Smooth muscle cell (in vitro differentiated cells): Measurements from ENCODE around the gene PTPRU. TPM values are rescaled to one million over a fixed set of nuclear protein-coding genes. Genes with fewer than 3 reads are reported as not detected.

Experiments
- DNase-seq: peaks from one replicate; lab custom pipeline; 2025; ENCODE audit not compliant: unreplicated experiment; lab: John Stamatoyannopoulos, UW
- H2AFZ ChIP-seq: fragments of 200-600 bp; sonication (generic); 2 replicates; pipeline ENCODE4 v1.6.0; 2016; ENCODE audit warnings: antibody characterized with exemption, low read depth, mild to moderate bottlenecking
- H3F3A ChIP-seq: fragments of 200-600 bp; sonication (generic); 2 replicates; pipeline ENCODE4 v1.6.0; 2017; ENCODE audit warnings: antibody characterized with exemption, low read depth
- H3K27ac ChIP-seq: fragments of 200-600 bp; sonication (generic); 2 replicates; pipeline ENCODE4 v1.5.1; 2016; ENCODE audit warnings: low read depth, mild to moderate bottlenecking
- H3K27me3 ChIP-seq: fragments of 200-600 bp; sonication (generic); 2 replicates; pipeline ENCODE4 v1.6.1; 2016; ENCODE audit warnings: low read depth, mild to moderate bottlenecking
- H3K36me3 ChIP-seq: fragments of 200-600 bp; sonication (generic); 2 replicates; pipeline ENCODE4 v1.5.1; 2016; ENCODE audit warnings: low read depth
- H3K4me1 ChIP-seq: fragments of 200-600 bp; sonication (generic); 2 replicates; pipeline ENCODE4 v1.5.1; 2016; ENCODE audit warnings: low read depth
- H3K4me2 ChIP-seq: fragments of 200-600 bp; sonication (generic); 2 replicates; pipeline ENCODE4 v1.6.0; 2016; ENCODE audit warnings: mild to moderate bottlenecking
- H3K4me3 ChIP-seq: fragments of 200-600 bp; sonication (generic); 2 replicates; pipeline ENCODE4 v1.5.1; 2016; ENCODE audit warnings: mild to moderate bottlenecking
- H3K79me2 ChIP-seq: fragments of 200-600 bp; sonication (generic); 2 replicates; pipeline ENCODE4 v1.6.0; 2016; ENCODE audit warnings: low read depth, mild to moderate bottlenecking
- H3K9ac ChIP-seq: fragments of 200-600 bp; sonication (generic); 2 replicates; pipeline ENCODE4 v1.6.0; 2016; ENCODE audit warnings: low read depth
- H3K9me3 ChIP-seq: fragments of 200-600 bp; sonication (generic); replicated peaks from 2 replicates; pipeline ENCODE4 v1.5.1; 2016; ENCODE audit warnings: low read depth
- H4K20me1 ChIP-seq: fragments of 200-600 bp; sonication (generic); 2 replicates; pipeline ENCODE4 v1.6.0; 2016; ENCODE audit warnings: low read depth
- CTCF ChIP-seq: fragments of 200-600 bp; sonication (generic); IDR thresholded peaks from 2 replicates; pipeline ENCODE4 v1.5.1; 2017; ENCODE audit warnings: borderline replicate concordance, mild to moderate bottlenecking, antibody characterized with exemption; ENCODE audit not compliant: insufficient read depth, poor library complexity, severe bottlenecking
- WGBS: methylation state at CpG from one replicate; pipeline ENCODE4 v1.1.7; 2016; ENCODE audit warnings: low lambda C conversion rate; 5-methylcytosine and 5-hydroxymethylcytosine counted together
- polyA plus RNA-seq: library from polyadenylated mRNA; unstranded; fragments of >200 nt; fragmentation: Nextera tagmentation; extraction: Ambion mirVana; gene quantifications from 2 replicates; pipeline ENCODE4 v1.2.1, GENCODE V29; 2016
- total RNA-seq: library from RNA; depleted of rRNA; stranded (reverse); fragments of >200 nt; gene quantifications from 2 replicates; pipeline ENCODE4 v1.2.3, GENCODE V29; 2014

PTPRU gene
- total and polyA plus RNA-seq, 2 experiments from 2014 or later, result 41.1 to 67.8 TPM

- Histone ChIP-seq H3K4me2 (no peak overlapping the region), H3K9ac (no peak overlapping the region), H2AFZ (no peak overlapping the region), H3K4me1 (no peaks in the 10 kb centered on the region), H3K4me3 (no peak overlapping the region), H3K79me2 (no peaks in the 10 kb centered on the region), H3K36me3 (no peaks in the 10 kb centered on the region), H4K20me1 (no peaks in the 10 kb centered on the region), H3F3A (no peaks in the 10 kb centered on the region), H3K27ac (no peak overlapping the region), H3K9me3 (no peaks in the 10 kb centered on the region), H3K27me3 (peaks cover 29% of the 10 kb centered on the region)
- 70% methylated on average over 9 of the region's 9 CpGs for WGBS
- DNase-seq, result no peak
- no peak for TF ChIP-seq CTCF
These were observed 108.0 kb downstream of the PTPRU start for GRCh38 chr1:29344336-29344735.

GRCh38 chr1:29346576-29346975, 110.3 kb downstream of the PTPRU start:
- H3K9me3 ChIP-seq, result no peaks in the 10 kb centered on the region
- no peaks in the 10 kb centered on the region for H3K36me3 ChIP-seq
- no peaks in the 10 kb centered on the region for H3K79me2 ChIP-seq
- no peak for TF ChIP-seq CTCF
- H3K27ac ChIP-seq, result no peak overlapping the region
- no peaks in the 10 kb centered on the region for H4K20me1 ChIP-seq
- H3F3A ChIP-seq, result no peaks in the 10 kb centered on the region
- no peak overlapping the region for H3K4me3 ChIP-seq
- H3K9ac ChIP-seq, result no peak overlapping the region
- 75% methylated on average over 2 of the region's 2 CpGs for WGBS
- H3K4me2 ChIP-seq, result no peak overlapping the region
- no peak for DNase-seq
- H2AFZ ChIP-seq, result no peak overlapping the region
- no peaks in the 10 kb centered on the region for H3K4me1 ChIP-seq
- peaks cover 40% of the 10 kb centered on the region for H3K27me3 ChIP-seq

GRCh38 chr1:29349871-29350491, 113.7 kb downstream of the PTPRU start:
- Histone ChIP-seq H3K27me3 (peaks cover 30% of the 10 kb centered on the region), H3K79me2 (no peaks in the 10 kb centered on the region), H2AFZ (no peak overlapping the region), H3K4me3 (no peak overlapping the region), H3K9me3 (no peaks in the 10 kb centered on the region), H3K36me3 (no peaks in the 10 kb centered on the region), H4K20me1 (no peaks in the 10 kb centered on the region), H3K27ac (no peak overlapping the region), H3K4me1 (no peaks in the 10 kb centered on the region), H3K4me2 (no peak overlapping the region), H3F3A (no peaks in the 10 kb centered on the region), H3K9ac (no peak overlapping the region)
- no peak for DNase-seq
- TF ChIP-seq CTCF, result no peak
- 89% methylated on average over 23 of the region's 23 CpGs for WGBS

- H3K27ac ChIP-seq, result no peak overlapping the region
- H3K27me3 ChIP-seq, result peaks cover 24% of the 10 kb centered on the region
- no peak overlapping the region for H3K9ac ChIP-seq
- H3K9me3 ChIP-seq, result no peaks in the 10 kb centered on the region
- no peak for DNase-seq
- H3K4me2 ChIP-seq, result no peak overlapping the region
- H3K79me2 ChIP-seq, result no peaks in the 10 kb centered on the region
- H2AFZ ChIP-seq, result no peak overlapping the region
- WGBS, result 80% methylated on average over 4 of the region's 4 CpGs
- H3K4me3 ChIP-seq, result no peak overlapping the region
- no peak for TF ChIP-seq CTCF
- no peaks in the 10 kb centered on the region for H3K36me3 ChIP-seq
- no peaks in the 10 kb centered on the region for H3F3A ChIP-seq
- H4K20me1 ChIP-seq, result no peaks in the 10 kb centered on the region
- no peaks in the 10 kb centered on the region for H3K4me1 ChIP-seq
These were observed 116.5 kb downstream of the PTPRU start for GRCh38 chr1:29352719-29353420.
